Left kidney (tissue), 2 donors: Measurements from ENCODE around the gene WDR82. TPM values are rescaled to one million over a fixed set of nuclear protein-coding genes. Genes with fewer than 3 reads are reported as not detected.

Experiments used
- DNase-seq: peaks from one replicate; pipeline ENCODE4 v3.0.0-alpha.2; 2013
- polyA plus RNA-seq: library from polyadenylated mRNA; unstranded; fragments of 120-200 nt; gene quantifications from one replicate; pipeline ENCODE4 v1.2.1, GENCODE V29; 2013; ENCODE audit not compliant: insufficient read length

The WDR82 gene
- polyA plus RNA-seq, 1 donor = 104 TPM

GRCh38 chr3:52311576-52312119, 33.2 kb upstream of the WDR82 start:
- no peak for DNase-seq

- DNase-seq = no peak
Measured at GRCh38 chr3:52310861-52311575, 32.6 kb upstream of the WDR82 start.

- no peak for DNase-seq
Measured at GRCh38 chr3:52308308-52308707, 29.9 kb upstream of the WDR82 start.

GRCh38 chr3:52306978-52307377, 28.5 kb upstream of the WDR82 start:
- DNase-seq = no peak

- no peak for DNase-seq
Measured at GRCh38 chr3:52305926-52306325, 27.5 kb upstream of the WDR82 start.

GRCh38 chr3:52303811-52304210, 25.4 kb upstream of the WDR82 start:
- no peak for DNase-seq

GRCh38 chr3:52302426-52303145, 24.1 kb upstream of the WDR82 start:
- DNase-seq = no peak

GRCh38 chr3:52299879-52300611, 21.6 kb upstream of the WDR82 start:
- DNase-seq = no peak

- no peak for DNase-seq
Measured at GRCh38 chr3:52299247-52299878, 20.9 kb upstream of the WDR82 start.

- DNase-seq = no peak
Measured at GRCh38 chr3:52298149-52299098, 20.0 kb upstream of the WDR82 start.

GRCh38 chr3:52297242-52298148, 19.0 kb upstream of the WDR82 start:
- no peak for DNase-seq

GRCh38 chr3:52295671-52296208, 17.3 kb upstream of the WDR82 start:
- no peak for DNase-seq

- DNase-seq = no peak
Measured at GRCh38 chr3:52294320-52295150, 16.1 kb upstream of the WDR82 start.

- no peak for DNase-seq
Measured at GRCh38 chr3:52293491-52294319, 15.3 kb upstream of the WDR82 start.

- no peak for DNase-seq
Measured at GRCh38 chr3:52292247-52293065, 14.0 kb upstream of the WDR82 start.

- DNase-seq = no peak
Measured at GRCh38 chr3:52291508-52292181, 13.2 kb upstream of the WDR82 start.
